Measurements from ENCODE around the gene ROR1. TPM values are rescaled to one million over a fixed set of nuclear protein-coding genes. Genes with fewer than 3 reads are reported as not detected.
A peak's percentile ranks its signal among the peaks of the same experiment; 100 is the strongest.

ROR1 gene
- total RNA-seq, 2 donors from 2014 or later = 12.9 to 40.8 TPM

- no peak overlapping the region for H3K4me3 ChIP-seq
- H3K27ac ChIP-seq = peak overlapping the region in 1 of 2 donors; percentile 23
- peaks cover 0 to 16% of the 10 kb centered on the region in 2 donors for H3K4me1 ChIP-seq
- no peak for TF ChIP-seq CTCF (IDR thresholded peaks at IDR 0.05)
- no peaks in the 10 kb centered on the region for H3K36me3 ChIP-seq
- no peak for DNase-seq (ENCODE audit: low spot score)
- H3K27me3 ChIP-seq = no peaks in the 10 kb centered on the region
- H3K9me3 ChIP-seq = no peaks in the 10 kb centered on the region
Measured at GRCh38 chr1:63857478-63857877, 83.7 kb downstream of the ROR1 start.

- Histone ChIP-seq H3K9me3 (no peaks in the 10 kb centered on the region), H3K27me3 (no peaks in the 10 kb centered on the region), H3K36me3 (no peaks in the 10 kb centered on the region), H3K4me1 (peaks cover 0 to 16% of the 10 kb centered on the region in 2 donors), H3K27ac (no peak overlapping the region), H3K4me3 (no peak overlapping the region)
- no peak for TF ChIP-seq CTCF (IDR thresholded peaks at IDR 0.05)
- no peak for DNase-seq (ENCODE audit: low spot score)
Measured at GRCh38 chr1:63858153-63858552, 84.3 kb downstream of the ROR1 start.

- no peak for TF ChIP-seq CTCF (IDR thresholded peaks at IDR 0.05)
- Histone ChIP-seq H3K36me3 (no peaks in the 10 kb centered on the region), H3K9me3 (no peaks in the 10 kb centered on the region), H3K27me3 (no peaks in the 10 kb centered on the region), H3K4me1 (peaks cover 0 to 16% of the 10 kb centered on the region in 2 donors), H3K4me3 (no peak overlapping the region), H3K27ac (no peak overlapping the region)
- DNase-seq (ENCODE audit: low spot score) = no peak
Measured at GRCh38 chr1:63859480-63860275, 85.9 kb downstream of the ROR1 start.

GRCh38 chr1:63861052-63861691 lies 87.4 kb downstream of the ROR1 start:
- Histone ChIP-seq H3K9me3 (no peaks in the 10 kb centered on the region), H3K4me3 (no peak overlapping the region), H3K4me1 (peaks cover 0 to 16% of the 10 kb centered on the region in 2 donors), H3K36me3 (no peaks in the 10 kb centered on the region), H3K27ac (peak overlapping the region in 1 of 2 donors; percentile 37), H3K27me3 (no peaks in the 10 kb centered on the region)
- no peak for TF ChIP-seq CTCF (IDR thresholded peaks at IDR 0.05)
- no peak for DNase-seq (ENCODE audit: low spot score)

- H3K4me1 ChIP-seq = peaks cover 0 to 7% of the 10 kb centered on the region in 2 donors
- no peak overlapping the region for H3K27ac ChIP-seq
- no peaks in the 10 kb centered on the region for H3K9me3 ChIP-seq
- H3K4me3 ChIP-seq = no peak overlapping the region
- DNase-seq (ENCODE audit: low spot score) = no peak
- no peaks in the 10 kb centered on the region for H3K36me3 ChIP-seq
- no peaks in the 10 kb centered on the region for H3K27me3 ChIP-seq
- TF ChIP-seq CTCF (IDR thresholded peaks at IDR 0.05) = no peak
Measured at GRCh38 chr1:63863145-63863544, 89.3 kb downstream of the ROR1 start.

Data from right atrium auricular region (tissue), 2 donors.